HFFc6 (cell line): ENCODE results near the gene FRMD4A. TPM values are rescaled to one million over a fixed set of nuclear protein-coding genes. Genes with fewer than 3 reads are reported as not detected.

Experiments
- DNase-seq: peaks from one replicate; pipeline ENCODE4 v3.0.0-alpha.2; 2018
- H3K27ac Mint-ChIP-seq: 2 replicates; pipeline ENCODE4 v1.8.0; 2020; ENCODE audit warnings: mild to moderate bottlenecking, mixed read lengths
- H3K27me3 Mint-ChIP-seq: 2 replicates; pipeline ENCODE4 v1.8.0; 2021; ENCODE audit warnings: mild to moderate bottlenecking, moderate library complexity, mixed read lengths; ENCODE audit not compliant: insufficient read depth
- H3K36me3 Mint-ChIP-seq: 2 replicates; pipeline ENCODE4 v1.8.0; 2021; ENCODE audit warnings: low read depth, mixed read lengths
- H3K4me1 Mint-ChIP-seq: 2 replicates; pipeline ENCODE4 v1.8.0; 2020; ENCODE audit warnings: low read depth, mixed read lengths
- H3K4me3 Mint-ChIP-seq: 2 replicates; pipeline ENCODE4 v1.8.0; 2020; ENCODE audit warnings: mild to moderate bottlenecking, moderate library complexity, mixed read lengths
- H3K9me3 Mint-ChIP-seq: 2 replicates; pipeline ENCODE4 v1.8.0; 2020; ENCODE audit warnings: mild to moderate bottlenecking, mixed read lengths
- CTCF ChIP-seq: fragments of 200-600 bp; sonication (generic); IDR thresholded peaks from 2 replicates; pipeline ENCODE4 v1.5.0; 2021; ENCODE audit warnings: antibody characterized with exemption, mild to moderate bottlenecking
- total RNA-seq, 6 experiments: library from RNA; stranded (reverse); fragmentation: NEBNext Ultra II Directional; extraction: Animal tissue kit (Norgen Biotek cat#: 25700); gene quantifications; 2 replicates in 1 of 6; 3 replicates in 5 of 6; pipeline ENCODE4 v1.2.3, GENCODE V29; 2021

The FRMD4A gene
- total RNA-seq, 6 experiments from 2014 or later = 76.7 to 117 (median 92.3) TPM

GRCh38 chr10:13695588-13695987 lies 635.1 kb downstream of the FRMD4A start:
- DNase-seq = no peak
- no peak for TF ChIP-seq CTCF
- Mint-ChIP-seq H3K4me3 (no peak overlapping the region), H3K9me3 (no peaks in the 10 kb centered on the region), H3K36me3 (peaks cover 56% of the 10 kb centered on the region), H3K27ac (no peak overlapping the region), H3K4me1 (peaks cover 20% of the 10 kb centered on the region), H3K27me3 (peaks cover 3% of the 10 kb centered on the region; the same call in 1 of the 2 replicates)

GRCh38 chr10:13693783-13694700 lies 636.7 kb downstream of the FRMD4A start:
- no peak for TF ChIP-seq CTCF
- Mint-ChIP-seq H3K27ac (no peak overlapping the region), H3K4me3 (no peak overlapping the region), H3K9me3 (no peaks in the 10 kb centered on the region), H3K4me1 (peaks cover 13% of the 10 kb centered on the region; the same call in 1 of the 2 replicates), H3K27me3 (peaks cover 3% of the 10 kb centered on the region; the same call in 1 of the 2 replicates), H3K36me3 (peaks cover 51% of the 10 kb centered on the region)
- no peak for DNase-seq

- no peak for DNase-seq
- Mint-ChIP-seq H3K36me3 (peaks cover 56% of the 10 kb centered on the region), H3K27ac (peak overlapping the region; percentile 36; the same call in 1 of the 2 replicates), H3K9me3 (no peaks in the 10 kb centered on the region), H3K4me3 (no peak overlapping the region), H3K4me1 (peaks cover 21% of the 10 kb centered on the region), H3K27me3 (peaks cover 4% of the 10 kb centered on the region; the same call in 1 of the 2 replicates)
- TF ChIP-seq CTCF = no peak
Observed at GRCh38 chr10:13690281-13690825, 640.4 kb downstream of the FRMD4A start.

GRCh38 chr10:13686331-13686752 lies 644.4 kb downstream of the FRMD4A start:
- Mint-ChIP-seq H3K4me3 (peak overlapping the region; percentile 12; the same call in 1 of the 2 replicates), H3K4me1 (peaks cover 48% of the 10 kb centered on the region), H3K36me3 (peaks cover 62% of the 10 kb centered on the region), H3K9me3 (no peaks in the 10 kb centered on the region), H3K27ac (peak overlapping the region; percentile 91), H3K27me3 (peaks cover 2% of the 10 kb centered on the region; the same call in 1 of the 2 replicates)
- no peak for TF ChIP-seq CTCF
- no peak for DNase-seq

GRCh38 chr10:13685885-13686284 lies 644.8 kb downstream of the FRMD4A start:
- Mint-ChIP-seq H3K4me3 (no peak overlapping the region), H3K36me3 (peaks cover 66% of the 10 kb centered on the region), H3K4me1 (peaks cover 48% of the 10 kb centered on the region), H3K27ac (peak overlapping the region; percentile 91), H3K9me3 (no peaks in the 10 kb centered on the region), H3K27me3 (peaks cover 2% of the 10 kb centered on the region; the same call in 1 of the 2 replicates)
- DNase-seq = no peak
- no peak for TF ChIP-seq CTCF
